Cerebellar cortex (tissue), 1 donor: ENCODE data around the gene HMGXB3.
"Not testable (repeated sequence)": the region's sequence is repeated elsewhere in the genome, so short reads cannot be mapped to it uniquely, and the experiment has no call there.

Experiments used
- DNase-seq: peaks from one replicate; pipeline ENCODE4 v3.0.0-alpha.2; 2015; ENCODE audit warnings: low spot score

Gene HMGXB3

DNA sequence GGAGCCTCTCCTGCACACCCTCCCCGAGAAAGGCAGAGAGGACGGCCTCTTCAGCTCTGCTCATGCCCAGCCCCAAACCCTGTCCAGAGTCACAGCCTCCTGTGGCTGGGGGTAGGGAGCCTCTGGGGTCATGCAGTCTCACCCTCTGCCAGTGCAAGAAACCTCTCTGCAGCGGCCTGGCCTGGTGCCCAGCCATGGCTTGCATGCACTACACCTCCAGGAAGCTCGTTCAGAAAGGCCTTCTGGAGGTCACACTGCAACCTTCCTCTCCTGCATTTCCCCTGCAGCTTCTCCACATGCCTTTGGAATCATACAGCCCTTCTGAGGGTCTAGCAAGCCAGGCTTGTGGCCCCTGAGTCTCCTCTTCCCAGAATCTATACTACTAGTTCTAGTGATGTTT lies 67.9 kb downstream of the HMGXB3 start:
- no peak for DNase-seq

DNA sequence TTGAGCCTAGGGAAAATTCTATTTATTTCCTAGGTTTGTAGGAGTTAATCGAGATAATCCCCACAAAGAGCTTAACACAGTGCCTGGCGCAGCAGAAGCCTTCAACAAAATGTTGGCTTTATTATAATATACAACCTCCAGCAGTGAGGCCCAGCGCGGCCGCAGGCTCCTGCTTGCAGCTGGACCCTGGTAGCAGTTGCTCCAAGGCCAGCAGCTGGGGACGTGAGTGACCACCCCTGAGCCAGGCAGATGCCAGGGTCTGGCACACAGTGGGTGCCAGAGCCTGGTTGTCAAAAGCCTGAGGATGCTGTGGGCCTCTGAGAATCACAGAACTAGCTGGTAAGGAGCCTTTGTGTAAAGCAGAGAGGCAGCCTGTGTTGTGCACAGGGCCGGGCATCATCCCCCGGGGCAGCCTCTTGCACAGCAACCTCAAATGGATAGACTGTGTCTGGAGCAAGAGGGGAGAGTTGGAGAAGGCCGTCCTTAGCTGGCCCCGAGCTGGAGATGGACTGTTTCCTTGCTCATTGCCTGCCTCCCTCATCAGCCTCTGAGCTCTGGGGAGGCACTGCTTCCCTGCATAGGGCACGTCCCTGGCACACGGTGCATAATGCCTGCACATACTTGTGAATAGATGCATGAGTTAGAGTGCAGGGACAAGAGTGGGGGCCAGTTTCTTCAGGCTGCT lies 68.6 kb downstream of the HMGXB3 start:
- DNase-seq: no peak

DNA sequence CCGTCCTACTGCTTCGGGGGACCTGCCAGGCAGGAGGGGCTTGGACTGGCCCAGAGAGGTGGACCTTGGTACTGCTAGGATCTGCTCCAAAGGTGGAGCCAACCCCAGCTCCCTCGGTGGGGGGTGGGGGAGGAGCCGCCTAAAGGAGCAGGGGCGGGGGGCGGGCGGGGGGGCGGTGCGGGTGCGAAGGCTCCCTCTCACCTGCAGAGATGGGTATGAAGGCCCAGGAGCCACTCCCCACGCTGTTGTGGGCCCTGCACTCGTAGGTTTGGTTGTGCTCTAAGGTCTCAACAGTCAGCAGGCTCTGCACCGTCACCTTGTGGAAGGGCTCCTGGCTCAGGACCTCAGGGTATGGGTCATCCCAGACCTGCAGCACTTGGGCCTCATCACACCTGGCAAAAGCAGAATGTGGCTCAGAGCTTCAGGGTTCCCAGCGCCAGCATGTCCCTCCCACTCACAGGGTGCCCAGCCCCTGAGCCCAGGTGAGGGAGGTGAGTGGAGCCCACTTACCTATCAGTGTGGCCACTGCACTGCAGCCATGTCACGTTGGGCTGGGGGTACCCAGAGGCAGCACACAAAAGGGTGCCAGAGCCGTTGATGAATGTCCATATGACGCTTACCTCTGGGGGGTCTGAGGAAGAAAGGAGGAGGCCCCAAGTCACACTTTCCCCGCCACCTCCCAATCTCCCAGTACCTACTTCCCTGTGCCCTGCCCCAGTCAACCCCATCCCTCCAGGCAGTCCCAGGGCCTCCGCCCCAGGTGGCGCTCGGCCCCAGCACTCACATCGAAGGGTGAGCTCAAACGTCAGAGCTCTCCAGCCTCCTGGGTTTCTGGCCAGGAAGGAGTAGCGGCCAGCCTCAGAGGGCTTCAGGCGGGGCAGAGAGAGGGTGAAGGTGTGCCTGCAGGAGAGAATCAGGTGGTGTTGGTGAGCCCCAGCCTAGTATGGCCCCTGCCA lies 69.4 kb downstream of the HMGXB3 start:
- no peak for DNase-seq

DNA sequence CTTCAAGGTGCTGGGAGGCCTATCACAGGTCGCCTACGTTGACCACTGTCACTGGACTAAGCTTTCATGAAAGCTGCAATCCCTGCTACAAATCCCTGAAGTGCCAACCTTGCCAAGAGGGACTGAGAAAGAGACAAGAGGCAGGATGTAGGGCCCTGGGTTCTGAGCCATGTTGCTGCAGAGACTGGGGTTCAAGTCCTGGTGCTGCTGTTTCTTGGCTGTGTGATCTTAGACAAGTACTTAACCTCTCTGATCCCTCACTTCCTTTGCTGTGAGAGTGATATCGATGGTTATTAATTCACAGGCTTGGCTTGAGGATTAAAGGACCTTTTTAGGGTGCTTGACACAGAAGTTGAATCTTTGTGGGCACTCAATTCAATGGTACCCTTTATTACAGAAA lies 70.3 kb downstream of the HMGXB3 start:
- no peak for DNase-seq

DNA sequence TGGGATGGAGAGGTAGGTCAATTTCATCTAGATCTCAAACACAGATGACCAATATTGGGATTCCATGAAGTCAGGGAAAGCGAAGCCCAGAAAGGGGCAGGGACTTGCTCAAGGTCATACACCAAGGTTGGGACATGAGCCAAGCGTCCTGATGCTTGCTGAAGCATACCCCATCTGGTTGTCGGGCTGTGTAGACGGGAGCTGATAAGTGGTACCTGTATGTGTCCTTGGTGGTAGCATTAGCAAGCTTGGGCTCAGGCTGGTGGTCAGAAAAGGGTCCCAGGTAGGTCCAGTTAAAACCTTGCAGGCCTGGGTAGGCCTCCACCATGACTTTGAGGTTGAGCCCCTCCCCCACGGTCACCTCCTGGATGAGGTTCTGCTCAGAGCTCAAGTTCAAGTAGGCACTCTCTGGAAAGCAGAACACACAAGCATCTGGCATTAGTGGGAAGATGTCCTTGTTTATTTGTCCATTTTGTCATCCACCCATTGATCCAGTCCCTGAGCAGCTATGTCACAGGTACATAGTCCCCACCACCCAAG lies 72.6 kb downstream of the HMGXB3 start:
- DNase-seq: no peak

DNA sequence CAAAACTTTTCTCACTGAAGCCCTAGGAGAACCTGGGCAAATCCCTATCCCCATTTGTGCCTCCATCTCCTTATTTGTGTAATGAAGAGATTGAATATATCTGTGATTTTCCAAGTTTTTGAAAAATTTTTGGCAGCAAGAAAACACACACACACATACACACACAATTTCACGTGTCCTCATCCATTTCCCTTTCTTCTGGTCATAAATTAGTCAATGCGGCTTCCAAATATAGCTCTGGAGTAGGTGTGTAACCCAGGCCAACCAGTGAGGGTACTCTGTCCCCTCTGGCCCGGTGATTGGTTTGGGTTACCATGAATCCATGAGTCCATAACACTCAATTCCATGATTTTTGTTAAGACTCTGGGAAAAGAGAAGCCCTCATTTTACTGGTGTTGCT lies 73.1 kb downstream of the HMGXB3 start:
- DNase-seq: no peak

DNA sequence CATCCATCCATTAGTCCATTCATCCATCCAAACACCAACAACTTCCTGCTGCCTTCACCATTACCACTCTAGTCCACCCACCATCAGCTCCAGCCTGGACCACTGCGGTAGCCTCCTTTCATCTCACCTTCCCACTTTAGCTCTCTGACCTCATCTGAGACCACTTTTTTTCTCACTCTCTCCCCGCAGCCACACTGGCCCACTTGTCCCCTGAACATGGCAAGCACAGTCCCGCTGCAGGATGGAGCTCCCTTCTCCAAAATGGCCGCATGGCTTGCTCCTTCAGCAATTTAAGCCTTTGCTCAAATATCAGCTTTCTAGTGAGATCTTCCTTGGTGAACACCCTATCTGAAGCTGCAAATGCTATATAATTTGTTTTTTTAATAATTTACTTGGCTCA lies 74.7 kb downstream of the HMGXB3 start:
- DNase-seq: no peak

DNA sequence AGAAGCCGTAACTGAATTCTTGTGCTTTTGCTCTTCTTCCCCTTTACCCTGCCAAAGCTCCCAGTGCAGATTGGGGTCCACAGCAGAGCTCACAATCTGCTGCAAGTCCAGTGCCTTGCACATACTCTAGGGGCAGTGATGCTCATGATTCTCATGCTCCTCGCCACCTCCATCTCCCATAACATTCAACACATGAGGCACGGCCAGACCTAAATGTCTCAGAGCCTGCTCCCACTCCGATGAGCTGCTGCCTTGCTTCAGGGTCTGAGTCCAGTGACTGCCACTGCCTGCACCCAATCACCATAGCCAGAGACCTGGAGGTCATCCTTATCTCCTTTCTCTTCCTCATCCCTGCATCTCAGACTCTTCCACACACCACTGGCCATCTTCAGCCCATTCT lies 75.3 kb downstream of the HMGXB3 start:
- DNase-seq: no peak

DNA sequence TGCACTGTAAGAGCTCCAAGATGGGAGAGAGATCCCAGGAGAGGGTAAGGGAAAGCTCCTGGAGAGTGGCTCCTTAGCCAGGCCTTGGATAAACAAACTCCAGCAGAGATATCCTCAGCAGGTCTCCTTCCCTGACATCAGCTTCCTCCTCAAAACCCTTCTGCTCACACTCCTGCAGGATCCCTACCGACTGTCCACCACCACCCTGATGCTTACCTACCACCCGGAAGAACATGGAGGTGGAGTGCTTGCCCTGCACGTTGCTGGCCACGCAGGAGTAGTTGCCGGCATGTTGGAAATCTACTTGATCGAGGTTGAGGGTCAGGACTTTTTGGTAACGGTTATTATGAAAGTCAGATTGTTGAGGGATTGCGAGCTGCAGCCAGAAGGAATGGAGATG lies 76.5 kb downstream of the HMGXB3 start:
- DNase-seq: no peak

DNA sequence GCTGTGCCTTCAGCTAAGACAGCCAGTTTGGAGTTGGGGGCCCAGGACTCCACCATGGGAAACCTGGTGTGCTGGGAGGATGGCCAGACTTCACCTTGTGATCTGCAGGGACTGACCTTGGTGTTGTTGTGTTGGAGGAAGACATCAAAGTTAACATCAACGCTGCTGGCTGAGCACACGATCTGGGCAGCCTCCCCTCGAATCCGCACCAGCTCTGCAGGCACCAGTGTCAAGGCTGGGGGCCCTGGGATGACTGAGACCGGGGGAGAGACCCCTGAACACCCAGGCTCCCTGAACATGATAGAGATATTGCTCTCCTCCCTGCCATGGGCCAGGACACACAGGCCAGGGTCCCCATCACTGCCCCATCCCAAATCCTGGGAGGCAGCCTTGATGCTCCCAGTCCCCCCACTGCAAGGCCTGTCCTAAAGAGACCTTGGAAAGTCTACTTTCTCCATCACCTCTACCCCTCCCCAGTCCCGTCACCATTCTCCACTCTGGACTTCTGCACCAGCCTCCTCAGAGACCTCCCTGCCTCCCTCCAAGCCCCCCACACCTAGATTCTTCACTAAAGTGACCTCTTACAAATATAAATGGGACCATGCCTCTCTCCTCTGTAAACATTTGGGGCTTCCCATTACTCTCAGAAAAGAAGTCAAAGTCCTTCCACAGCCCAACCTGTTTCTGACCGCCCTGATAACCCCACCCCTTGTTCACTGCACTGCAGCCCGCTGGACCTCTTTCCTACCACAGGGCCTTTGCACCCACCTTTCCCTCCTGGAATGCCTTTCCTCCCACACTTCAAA lies 77.7 kb downstream of the HMGXB3 start:
- no peak for DNase-seq

DNA sequence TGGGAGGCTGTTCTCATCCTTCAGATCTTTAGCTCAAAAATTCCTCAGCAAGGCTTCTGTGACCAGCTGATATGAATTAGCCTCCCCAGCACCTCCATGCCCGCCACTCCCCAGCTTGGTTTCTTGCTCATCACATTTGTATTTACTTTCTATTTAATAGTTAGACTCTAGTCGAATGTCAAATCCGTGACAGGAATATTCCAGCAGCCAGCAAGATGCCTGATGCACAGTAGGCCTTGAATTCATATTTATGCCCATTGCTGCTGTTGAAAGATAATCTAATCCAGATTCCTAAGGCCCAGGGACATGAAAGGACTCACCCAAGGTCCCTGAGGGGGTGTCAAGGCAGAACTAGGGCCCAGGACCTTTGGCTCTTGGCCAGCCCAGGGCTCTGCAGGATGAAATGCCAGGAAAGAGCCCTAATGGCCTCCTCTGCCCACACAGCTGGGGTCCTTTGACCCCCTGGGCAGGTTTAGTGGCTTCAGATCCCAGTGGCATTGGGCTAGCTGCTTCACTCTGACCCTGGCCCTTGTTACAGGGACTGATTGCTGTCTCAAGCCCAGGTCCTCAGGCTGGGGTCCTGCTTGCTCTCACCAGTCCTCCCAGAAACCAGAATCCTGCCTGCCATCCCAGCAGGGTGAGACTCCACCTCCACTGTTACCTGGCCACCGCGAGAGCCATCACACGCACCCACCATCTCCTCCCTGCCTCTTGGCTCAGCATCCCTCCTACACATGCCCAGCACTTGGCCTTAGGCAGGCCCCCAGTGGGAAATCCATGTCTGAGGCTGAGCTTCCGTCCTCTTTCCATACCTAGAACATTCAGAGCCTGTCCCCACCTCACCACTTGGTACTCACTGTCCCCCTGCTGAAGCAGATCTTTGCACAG lies 78.5 kb downstream of the HMGXB3 start:
- no peak for DNase-seq

DNA sequence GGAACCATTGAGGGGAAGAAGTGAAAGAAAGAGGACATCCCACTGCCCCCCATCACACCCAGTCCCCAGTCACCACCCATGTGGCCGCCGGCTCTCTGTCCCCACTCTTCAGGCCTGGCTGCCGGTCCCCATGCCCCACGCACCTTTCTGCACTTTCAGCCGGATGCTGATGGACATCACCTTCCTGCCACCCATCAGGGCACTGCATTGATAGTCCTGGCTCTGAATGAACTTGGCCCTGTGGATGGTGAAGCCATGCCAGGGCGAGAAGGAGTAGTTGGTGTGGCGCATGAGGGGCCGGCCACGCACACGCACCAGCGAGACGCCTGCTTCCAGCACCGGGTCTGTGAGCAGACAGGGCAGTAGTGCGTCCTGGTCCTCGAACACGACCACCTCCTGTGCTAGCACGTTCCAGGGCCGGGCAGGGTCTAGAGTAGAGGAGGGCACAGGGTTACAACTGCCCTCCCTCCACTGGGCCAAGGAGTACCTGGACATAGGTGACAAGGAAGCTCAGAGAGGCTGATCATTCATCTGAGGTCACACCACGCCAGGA lies 79.4 kb downstream of the HMGXB3 start:
- DNase-seq: no peak

DNA sequence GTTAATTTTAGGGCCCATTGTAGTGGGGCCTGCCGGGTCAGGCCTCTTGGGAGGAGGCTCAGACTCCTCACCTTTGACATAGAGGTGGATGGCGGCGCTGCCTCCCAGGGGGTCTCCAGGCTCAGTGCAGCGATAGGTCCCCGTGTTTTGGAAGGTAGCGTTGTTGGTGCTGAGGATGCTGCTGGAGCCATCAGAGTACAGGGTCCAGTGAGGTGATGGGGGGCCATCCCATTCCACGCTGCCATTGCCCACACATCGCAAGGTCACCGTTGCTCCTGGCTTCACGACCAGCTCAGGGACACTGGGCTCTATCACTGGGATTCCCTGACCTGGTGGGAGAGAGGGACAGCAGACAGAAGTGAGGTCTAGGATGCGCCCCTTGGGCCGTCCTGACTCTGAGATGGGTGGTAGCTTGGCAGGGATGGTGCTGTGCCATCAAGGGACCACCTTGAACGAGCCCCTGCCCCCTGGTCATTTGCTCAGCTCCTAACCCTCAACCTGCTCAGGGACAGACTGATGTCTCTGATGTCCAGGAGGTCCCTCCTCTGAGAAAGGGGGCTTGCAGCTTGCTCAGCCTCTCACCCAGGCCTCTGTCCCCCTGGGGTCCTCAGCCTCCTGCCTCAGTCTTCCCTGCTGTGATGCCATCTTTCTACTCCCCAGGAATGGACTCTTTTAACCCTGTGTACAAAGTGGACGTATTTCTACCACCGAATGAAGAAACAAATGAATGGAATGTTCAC lies 80.3 kb downstream of the HMGXB3 start:
- DNase-seq: no peak

DNA sequence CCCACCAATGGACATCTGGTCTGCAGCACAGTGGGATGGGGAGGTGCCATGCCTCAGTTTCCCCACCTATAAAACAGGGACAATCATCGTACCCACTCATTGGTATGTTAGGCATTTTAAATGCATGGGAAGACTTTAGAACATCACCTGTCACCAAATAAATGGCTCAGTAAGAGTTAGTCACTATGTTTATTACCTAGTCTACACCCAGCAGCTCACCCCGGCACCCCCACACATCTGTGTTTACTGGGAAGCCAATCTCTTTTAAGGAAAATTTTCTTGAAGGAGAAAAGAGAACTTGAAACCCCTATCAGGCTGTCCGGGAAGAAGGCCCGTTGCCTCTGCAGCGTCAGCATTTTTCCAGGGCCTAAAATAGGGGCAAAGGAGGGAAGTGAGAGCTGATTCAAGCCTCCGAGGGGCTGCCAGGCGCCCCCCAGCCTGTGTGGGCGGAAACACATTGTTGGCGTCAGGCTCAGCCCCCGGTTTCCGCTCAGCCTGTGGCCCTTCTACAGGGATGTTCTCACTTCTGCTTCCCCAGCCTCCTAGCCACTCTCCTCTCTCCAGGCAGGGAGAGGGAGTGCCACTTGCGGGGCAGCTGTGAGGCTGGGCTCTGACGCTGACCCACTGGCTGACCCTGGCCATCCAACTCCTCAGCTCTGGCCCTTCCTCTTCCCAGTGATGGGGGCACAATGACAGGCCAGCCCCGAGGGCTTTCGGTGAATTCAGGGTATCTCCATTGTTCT lies 81.2 kb downstream of the HMGXB3 start:
- no peak for DNase-seq

DNA sequence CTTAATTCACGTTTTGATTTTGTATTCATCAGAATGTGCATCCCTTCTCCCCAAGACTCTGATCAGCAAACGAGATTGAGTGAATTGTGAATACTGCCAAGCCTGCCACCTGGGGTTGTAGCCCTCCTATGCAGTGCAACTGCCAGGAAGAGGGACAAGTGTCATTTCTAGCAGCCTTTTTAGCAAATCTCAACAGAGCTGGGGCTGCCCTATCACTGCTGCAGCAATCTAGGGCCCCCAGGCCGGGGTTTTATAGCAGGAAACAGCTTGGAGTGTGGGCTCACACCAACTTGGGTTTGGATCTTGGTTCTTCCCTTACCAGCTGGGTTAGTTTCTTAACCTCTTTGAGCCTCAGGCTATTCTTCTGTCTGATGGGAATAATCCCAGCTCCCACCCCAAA lies 81.8 kb downstream of the HMGXB3 start:
- DNase-seq: no peak

DNA sequence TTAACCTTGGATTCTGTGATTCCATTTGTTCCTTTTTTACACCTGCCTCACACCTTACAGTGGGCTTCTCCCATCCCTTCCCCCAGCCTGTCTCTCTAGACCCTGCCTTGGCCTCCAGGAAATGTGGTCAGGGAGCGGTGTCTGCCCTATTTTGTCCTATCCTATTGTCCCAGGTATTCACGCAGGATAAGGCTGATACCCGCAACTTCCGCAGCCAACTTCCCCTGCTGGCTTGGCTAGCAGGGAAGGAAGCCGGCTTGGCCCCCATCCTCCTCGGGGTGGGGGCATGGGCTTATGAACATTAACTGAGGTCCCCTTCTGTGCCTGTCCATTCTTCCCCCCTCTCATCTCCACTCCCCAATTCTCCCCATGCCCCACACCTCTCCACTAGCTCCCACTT lies 82.3 kb downstream of the HMGXB3 start:
- no peak for DNase-seq

DNA sequence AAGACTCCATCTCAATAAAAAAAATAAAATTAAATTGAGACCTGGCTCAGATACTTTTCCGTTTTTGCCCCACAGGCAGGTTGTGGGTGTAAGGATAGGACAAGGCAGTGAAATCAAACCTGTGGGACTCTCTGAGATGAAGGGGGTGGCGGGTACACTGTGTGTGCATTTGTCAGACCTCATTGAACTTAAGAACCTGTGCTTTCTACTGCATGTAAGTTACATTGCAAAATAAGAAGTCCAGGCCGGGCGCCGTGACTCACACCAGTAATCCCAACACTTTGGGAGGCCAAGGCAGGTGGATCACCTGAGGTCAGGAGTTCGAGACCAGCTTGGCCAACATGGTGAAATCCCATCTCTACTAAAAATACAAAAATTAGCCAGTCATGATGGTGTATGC lies 84.2 kb downstream of the HMGXB3 start:
- not testable (repeated sequence) for DNase-seq

DNA sequence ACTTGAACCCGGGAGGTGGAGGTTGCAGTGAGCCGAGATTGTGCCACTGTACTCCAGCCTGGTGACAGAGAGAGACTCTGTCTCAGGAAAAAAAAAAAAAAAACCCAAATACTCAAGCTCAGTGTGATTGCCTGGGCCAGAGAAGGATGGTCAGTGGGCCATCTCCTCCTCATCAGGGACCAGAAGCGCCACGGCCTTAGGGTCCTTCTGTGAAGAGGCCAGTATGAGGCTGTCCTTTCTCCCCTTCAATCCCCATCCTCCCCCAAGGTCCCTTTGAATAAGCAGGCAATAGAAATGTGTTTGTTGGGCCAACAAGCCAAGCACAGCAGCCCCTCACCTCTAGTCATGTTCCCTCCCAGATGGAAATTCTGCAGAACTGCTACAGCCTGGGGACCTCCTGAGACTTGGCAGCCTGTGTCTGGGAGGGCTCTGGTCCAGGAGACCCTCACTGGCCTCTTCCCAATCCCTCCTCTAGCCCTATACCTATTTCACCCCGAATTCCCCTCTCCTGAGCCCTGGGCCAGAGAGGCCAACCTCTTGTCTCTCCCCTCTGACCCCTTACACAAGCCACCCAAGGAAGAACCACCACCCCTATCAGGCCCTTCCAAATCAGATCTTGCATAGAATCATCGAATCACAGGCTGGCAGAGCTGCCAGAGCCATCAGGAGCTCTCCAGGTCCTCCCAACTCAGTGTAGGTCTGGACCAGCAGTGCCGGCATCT lies 84.8 kb downstream of the HMGXB3 start:
- no peak for DNase-seq
